Measurements from ENCODE around the gene KLHL22.
"Not testable (repeated sequence)": the region's sequence is repeated elsewhere in the genome, so short reads cannot be mapped to it uniquely, and the experiment has no call there.

Gene KLHL22

DNA sequence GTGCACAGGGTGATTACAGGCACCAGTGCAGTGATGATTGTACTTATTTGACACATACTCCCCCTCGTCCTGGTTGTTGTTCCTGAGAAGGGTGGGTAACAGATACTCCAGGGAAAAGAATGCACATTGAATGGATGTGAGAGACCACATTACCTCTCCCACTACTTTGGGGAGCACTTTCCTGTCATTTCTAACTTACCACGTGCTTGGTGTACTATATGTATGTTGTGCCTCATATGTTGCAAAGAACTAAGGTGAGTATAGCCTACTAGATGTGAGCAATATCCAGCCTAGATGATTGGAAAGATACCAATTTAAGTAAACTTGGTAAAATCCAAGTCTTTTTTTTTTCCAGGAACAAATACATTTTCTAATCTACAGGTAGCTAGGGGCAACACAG lies 43.7 kb downstream of the KLHL22 start:
- TF ChIP-seq, protein P1, sequence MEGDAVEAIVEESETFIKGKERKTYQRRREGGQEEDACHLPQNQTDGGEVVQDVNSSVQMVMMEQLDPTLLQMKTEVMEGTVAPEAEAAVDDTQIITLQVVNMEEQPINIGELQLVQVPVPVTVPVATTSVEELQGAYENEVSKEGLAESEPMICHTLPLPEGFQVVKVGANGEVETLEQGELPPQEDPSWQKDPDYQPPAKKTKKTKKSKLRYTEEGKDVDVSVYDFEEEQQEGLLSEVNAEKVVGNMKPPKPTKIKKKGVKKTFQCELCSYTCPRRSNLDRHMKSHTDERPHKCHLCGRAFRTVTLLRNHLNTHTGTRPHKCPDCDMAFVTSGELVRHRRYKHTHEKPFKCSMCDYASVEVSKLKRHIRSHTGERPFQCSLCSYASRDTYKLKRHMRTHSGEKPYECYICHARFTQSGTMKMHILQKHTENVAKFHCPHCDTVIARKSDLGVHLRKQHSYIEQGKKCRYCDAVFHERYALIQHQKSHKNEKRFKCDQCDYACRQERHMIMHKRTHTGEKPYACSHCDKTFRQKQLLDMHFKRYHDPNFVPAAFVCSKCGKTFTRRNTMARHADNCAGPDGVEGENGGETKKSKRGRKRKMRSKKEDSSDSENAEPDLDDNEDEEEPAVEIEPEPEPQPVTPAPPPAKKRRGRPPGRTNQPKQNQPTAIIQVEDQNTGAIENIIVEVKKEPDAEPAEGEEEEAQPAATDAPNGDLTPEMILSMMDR (IDR thresholded peaks at IDR 0.05; ENCODE audit: low read depth, low read length, missing control alignments): no peak
- no peak for DNase-seq (ENCODE audit: low read depth)
- in situ Hi-C loops (cut with HindIII; ENCODE audit: low sequenced_read_pairs): no loop called here
- no peak overlapping the region for H3K4me3 ChIP-seq (ENCODE audit: low read depth, low read length)

- H3K4me3 ChIP-seq (ENCODE audit: low read depth, low read length); DNase-seq (ENCODE audit: low read depth); in situ Hi-C loops (cut with HindIII; ENCODE audit: low sequenced_read_pairs): not testable (repeated sequence)
Observed at GRCh38 chr22:20451129-20451778, 44.3 kb downstream of the KLHL22 start.

- H3K4me3 ChIP-seq (ENCODE audit: low read depth, low read length): no peak overlapping the region
- TF ChIP-seq, protein P1 (IDR thresholded peaks at IDR 0.05; ENCODE audit: low read depth, low read length, missing control alignments): no peak
- no peak for DNase-seq (ENCODE audit: low read depth)
- in situ Hi-C loops (cut with HindIII; ENCODE audit: low sequenced_read_pairs): no loop called here
Observed at GRCh38 chr22:20450551-20450906, 45.1 kb downstream of the KLHL22 start.

GRCh38 chr22:20449819-20450550 lies 45.6 kb downstream of the KLHL22 start:
- no peak for DNase-seq (ENCODE audit: low read depth)
- in situ Hi-C loops (cut with HindIII; ENCODE audit: low sequenced_read_pairs): no loop called here
- no peak overlapping the region for H3K4me3 ChIP-seq (ENCODE audit: low read depth, low read length)
- TF ChIP-seq, protein P1 (IDR thresholded peaks at IDR 0.05; ENCODE audit: low read depth, low read length, missing control alignments): no peak

DNA sequence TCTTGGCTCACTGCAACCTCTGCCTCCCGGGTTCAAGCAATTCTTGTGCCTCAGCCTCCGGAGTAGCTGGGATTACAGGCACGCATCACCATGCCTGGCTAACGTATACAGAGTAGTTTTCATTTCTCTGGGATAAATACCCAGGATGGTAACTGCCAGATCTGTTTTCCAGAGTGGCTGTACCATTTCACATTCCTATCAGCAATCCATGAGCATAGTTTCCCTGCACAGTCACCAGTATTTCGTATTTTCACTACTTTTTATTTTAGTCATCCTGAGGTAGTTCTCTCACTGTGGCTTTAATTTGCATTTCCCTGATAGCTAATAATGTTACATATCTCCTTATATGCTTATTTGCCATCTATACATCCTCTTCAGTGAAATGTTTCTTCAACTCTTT lies 47.0 kb downstream of the KLHL22 start:
- in situ Hi-C loops (cut with HindIII; ENCODE audit: low sequenced_read_pairs): no loop called here
- TF ChIP-seq, protein P1 (IDR thresholded peaks at IDR 0.05; ENCODE audit: low read depth, low read length, missing control alignments): no peak
- DNase-seq (ENCODE audit: low read depth): no peak
- no peak overlapping the region for H3K4me3 ChIP-seq (ENCODE audit: low read depth, low read length)

GRCh38 chr22:20446383-20446970 lies 49.1 kb downstream of the KLHL22 start:
- DNase-seq (ENCODE audit: low read depth): no peak
- in situ Hi-C loops (cut with HindIII; ENCODE audit: low sequenced_read_pairs): no loop called here
- TF ChIP-seq, protein P1 (IDR thresholded peaks at IDR 0.05; ENCODE audit: low read depth, low read length, missing control alignments): no peak
- no peak overlapping the region for H3K4me3 ChIP-seq (ENCODE audit: low read depth, low read length)

DNA sequence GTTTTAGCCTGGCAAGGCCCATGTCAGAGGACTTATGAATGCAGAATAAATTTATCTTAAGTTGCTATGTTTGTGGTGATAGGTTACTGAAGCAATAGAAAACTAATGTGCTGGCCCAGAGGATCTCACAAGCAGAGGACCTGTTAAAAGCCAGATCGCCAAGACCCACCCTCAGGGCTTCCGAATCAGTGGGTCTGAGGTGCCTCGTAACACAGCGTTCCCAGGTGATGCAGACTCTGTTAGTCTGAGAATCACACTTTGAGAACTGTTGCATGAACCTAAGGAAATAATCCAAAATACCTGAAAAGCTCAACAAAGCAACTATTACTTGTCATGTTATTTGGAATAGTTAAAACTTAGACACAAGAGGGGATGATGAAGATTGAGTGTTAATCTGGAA lies 51.3 kb downstream of the KLHL22 start:
- no peak overlapping the region for H3K4me3 ChIP-seq (ENCODE audit: low read depth, low read length)
- in situ Hi-C loops (cut with HindIII; ENCODE audit: low sequenced_read_pairs): no loop called here
- TF ChIP-seq, protein P1 (IDR thresholded peaks at IDR 0.05; ENCODE audit: low read depth, low read length, missing control alignments): no peak
- no peak for DNase-seq (ENCODE audit: low read depth)
